WTC11 (cell line): ENCODE measurements around the gene TP63. TPM values are rescaled to one million over a fixed set of nuclear protein-coding genes. Genes with fewer than 3 reads are reported as not detected.

Experiments used
- ATAC-seq: fragments of 200-7000 bp; cut with Tn5 transposase; 2 replicates; pipeline ENCODE4 v1.10.0; 2021; ENCODE audit warnings: mild to moderate bottlenecking, moderate library complexity
- CTCF ChIA-PET: fragments of 300-600 bp; sonication (Branson Sonifier 250); formaldehyde crosslinking; loops from one replicate; lab custom pipeline; 2021; ENCODE audit warnings: antibody characterized with exemption; lab: Charles Lee
- POLR2A ChIA-PET: fragments of 350-600 bp; sonication (Branson Sonifier 250); formaldehyde crosslinking; loops from one replicate; lab custom pipeline; 2021; ENCODE audit warnings: antibody characterized with exemption; lab: Charles Lee
- DNase-seq: peaks from one replicate; pipeline ENCODE4 v3.0.0; 2021; ENCODE audit warnings: low spot score
- H3K27ac Mint-ChIP-seq: 2 replicates; pipeline ENCODE4 v1.8.0; 2021; ENCODE audit warnings: mixed read lengths
- H3K27me3 Mint-ChIP-seq: 2 replicates; pipeline ENCODE4 v1.8.0; 2021; ENCODE audit warnings: low read depth, mild to moderate bottlenecking, moderate library complexity, mixed read lengths
- H3K36me3 Mint-ChIP-seq: 2 replicates; pipeline ENCODE4 v1.8.0; 2021; ENCODE audit warnings: mixed read lengths
- H3K4me1 Mint-ChIP-seq: 2 replicates; pipeline ENCODE4 v1.8.0; 2022; ENCODE audit warnings: mixed read lengths
- H3K4me3 Mint-ChIP-seq: 2 replicates; pipeline ENCODE4 v1.8.0; 2021; ENCODE audit warnings: mild to moderate bottlenecking, moderate library complexity, mixed read lengths
- H3K9me3 Mint-ChIP-seq: 2 replicates; pipeline ENCODE4 v1.8.0; 2021; ENCODE audit warnings: mixed read lengths
- CREB1 ChIP-seq: sonication (generic); formaldehyde crosslinking; IDR thresholded peaks from 2 replicates; pipeline ENCODE4 v1.8.0; 2023; ENCODE audit warnings: mild to moderate bottlenecking, missing genetic modification reagents
- CTCF ChIP-seq: fragments of 200-600 bp; IDR thresholded peaks from 2 replicates; pipeline ENCODE4 v1.8.0; 2022; ENCODE audit warnings: antibody characterized with exemption
- E2F5 ChIP-seq: sonication (generic); formaldehyde crosslinking; IDR thresholded peaks from 2 replicates; pipeline ENCODE4 v1.8.1; 2022; ENCODE audit warnings: mild to moderate bottlenecking, moderate library complexity, missing genetic modification reagents
- ELF4 ChIP-seq: sonication (generic); formaldehyde crosslinking; IDR thresholded peaks from 2 replicates; pipeline ENCODE4 v1.8.1; 2022; ENCODE audit warnings: low read depth, mild to moderate bottlenecking, moderate library complexity, missing genetic modification reagents
- EMX1 ChIP-seq: fragments of 250-450 bp; sonication (Bioruptor Pico); IDR thresholded peaks from 2 replicates; pipeline ENCODE4 v1.8.0; 2021; ENCODE audit warnings: mild to moderate bottlenecking
- FOXP4 ChIP-seq: sonication (generic); formaldehyde crosslinking; IDR thresholded peaks from 2 replicates; pipeline ENCODE4 v1.8.0; 2022; ENCODE audit warnings: mild to moderate bottlenecking, missing genetic modification reagents
- GABPB1 ChIP-seq: sonication (generic); formaldehyde crosslinking; IDR thresholded peaks from 2 replicates; pipeline ENCODE4 v1.8.1; 2023; ENCODE audit warnings: mild to moderate bottlenecking, missing genetic modification reagents
- GTF2I ChIP-seq: fragments of 250-450 bp; sonication (Bioruptor Pico); conservative IDR thresholded peaks from 2 replicates; pipeline ENCODE4 v1.4.0; 2021; ENCODE audit warnings: mild to moderate bottlenecking
- IRF2 ChIP-seq: sonication (generic); formaldehyde crosslinking; IDR thresholded peaks from 2 replicates; pipeline ENCODE4 v1.8.0; 2022; ENCODE audit warnings: low read depth, missing genetic modification reagents, borderline replicate concordance
- KAT7 ChIP-seq: sonication (generic); formaldehyde crosslinking; IDR thresholded peaks from 2 replicates; pipeline ENCODE4 v1.8.1; 2023; ENCODE audit warnings: missing genetic modification reagents, mild to moderate bottlenecking, borderline replicate concordance
- NFE2L1 ChIP-seq: sonication (generic); formaldehyde crosslinking; IDR thresholded peaks from 2 replicates; pipeline ENCODE4 v1.8.1; 2023; ENCODE audit warnings: missing genetic modification reagents
- NFYB ChIP-seq: sonication (generic); formaldehyde crosslinking; conservative IDR thresholded peaks from 2 replicates; pipeline ENCODE4 v1.8.0; 2022; ENCODE audit warnings: low read depth, missing genetic modification reagents
- NR1H2 ChIP-seq: sonication (generic); formaldehyde crosslinking; IDR thresholded peaks from 2 replicates; pipeline ENCODE4 v1.9.0; 2021; ENCODE audit warnings: mild to moderate bottlenecking, moderate library complexity, missing genetic modification reagents
- NR2C2 ChIP-seq: sonication (generic); formaldehyde crosslinking; IDR thresholded peaks from 2 replicates; pipeline ENCODE4 v1.8.0; 2022; ENCODE audit warnings: mild to moderate bottlenecking, missing genetic modification reagents
- RELA ChIP-seq: sonication (generic); formaldehyde crosslinking; IDR thresholded peaks from 2 replicates; pipeline ENCODE4 v1.8.1; 2022; ENCODE audit warnings: missing genetic modification reagents, mild to moderate bottlenecking, borderline replicate concordance
- SOX15 ChIP-seq: fragments of 250-450 bp; sonication (Bioruptor Pico); IDR thresholded peaks from 2 replicates; pipeline ENCODE4 v1.9.0; 2021; ENCODE audit warnings: mild to moderate bottlenecking
- SP1 ChIP-seq: sonication (generic); formaldehyde crosslinking; conservative IDR thresholded peaks from 2 replicates; pipeline ENCODE4 v1.8.1; 2022; ENCODE audit warnings: missing genetic modification reagents
- ZBTB21 ChIP-seq: sonication (generic); formaldehyde crosslinking; IDR thresholded peaks from 2 replicates; pipeline ENCODE4 v1.8.1; 2023; ENCODE audit warnings: mild to moderate bottlenecking, missing genetic modification reagents, borderline replicate concordance
- ZNF121 ChIP-seq: sonication (generic); formaldehyde crosslinking; IDR thresholded peaks from 2 replicates; pipeline ENCODE4 v1.8.0; 2023; ENCODE audit warnings: missing genetic modification reagents
- ZNF512 ChIP-seq: sonication (generic); formaldehyde crosslinking; IDR thresholded peaks from 2 replicates; pipeline ENCODE4 v1.8.1; 2022; ENCODE audit warnings: missing genetic modification reagents, borderline replicate concordance
- ZNF671 ChIP-seq: fragments of 250-450 bp; sonication (Bioruptor Pico); IDR thresholded peaks from 2 replicates; pipeline ENCODE4 v1.8.0; 2021; ENCODE audit warnings: mild to moderate bottlenecking
- total RNA-seq: library from RNA; stranded (reverse); gene quantifications from 3 replicates; pipeline ENCODE4 v1.2.3, GENCODE V29; 2021
- TF ChIP-seq, protein P1 (sequence below): sonication (generic); formaldehyde crosslinking; IDR thresholded peaks from 2 replicates; pipeline ENCODE4 v1.8.0; 2022; ENCODE audit warnings: mild to moderate bottlenecking, missing genetic modification reagents

Gene TP63
- total RNA-seq, 1 experiment from 2014 or later: 0.09 TPM

DNA sequence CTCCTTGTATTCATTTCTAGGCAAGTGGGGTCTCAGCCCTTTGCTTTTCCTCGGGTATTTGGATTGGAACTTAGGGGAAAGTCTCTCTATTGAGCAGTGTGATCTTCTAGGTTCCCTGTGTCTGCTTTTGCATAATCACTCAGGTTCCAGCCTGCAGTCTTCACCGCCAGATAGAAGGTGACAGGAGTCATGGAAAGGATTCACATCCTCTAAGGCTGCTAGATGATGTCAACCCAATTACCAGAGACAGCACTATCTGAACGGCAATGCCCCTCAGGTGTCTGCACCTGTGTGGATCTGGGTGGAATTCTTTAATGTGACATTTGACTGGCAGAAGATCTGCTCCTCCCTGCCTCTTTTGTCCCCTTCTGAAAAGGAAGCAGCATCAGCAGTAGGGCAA, 311.8 kb downstream of the TP63 start:
- no peaks in the 10 kb centered on the region for H3K4me1 Mint-ChIP-seq
- TF ChIP-seq, protein P1, sequence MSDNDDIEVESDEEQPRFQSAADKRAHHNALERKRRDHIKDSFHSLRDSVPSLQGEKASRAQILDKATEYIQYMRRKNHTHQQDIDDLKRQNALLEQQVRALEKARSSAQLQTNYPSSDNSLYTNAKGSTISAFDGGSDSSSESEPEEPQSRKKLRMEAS: no peak
- TF ChIP-seq CTCF: no peak
- no peak for TF ChIP-seq CREB1 (CRISPR knock-in tag)
- no peak for TF ChIP-seq IRF2 (CRISPR knock-in tag)
- TF ChIP-seq ZNF671 (CRISPR knock-in tag): no peak
- no peak for TF ChIP-seq ELF4
- TF ChIP-seq E2F5 (CRISPR knock-in tag): no peak
- no peak for TF ChIP-seq ZNF512 (CRISPR knock-in tag)
- no peak for TF ChIP-seq ZBTB21 (CRISPR knock-in tag)
- TF ChIP-seq GTF2I (CRISPR knock-in tag): no peak
- no peak for TF ChIP-seq SOX15 (CRISPR knock-in tag)
- TF ChIP-seq GABPB1: no peak
- no peak for TF ChIP-seq ZNF121
- H3K4me3 Mint-ChIP-seq: no peak overlapping the region
- no peaks in the 10 kb centered on the region for H3K9me3 Mint-ChIP-seq
- no peaks in the 10 kb centered on the region for H3K36me3 Mint-ChIP-seq
- POLR2A ChIA-PET: no interaction called here
- ATAC-seq: no peak
- no peak overlapping the region for H3K27ac Mint-ChIP-seq
- no peak for DNase-seq
- no peaks in the 10 kb centered on the region for H3K27me3 Mint-ChIP-seq
- CTCF ChIA-PET: no interaction called here

- no peak overlapping the region for H3K27ac Mint-ChIP-seq
- H3K4me3 Mint-ChIP-seq: no peak overlapping the region
- TF ChIP-seq NFYB (CRISPR knock-in tag): no peak
- TF ChIP-seq SP1 (CRISPR knock-in tag): no peak
- TF ChIP-seq NR2C2: no peak
- no peaks in the 10 kb centered on the region for H3K9me3 Mint-ChIP-seq
- ATAC-seq: no peak
- no peak for DNase-seq
- ChIA-PET CTCF (interaction anchor here (0.5 to 0.8 kb wide), 3 partner anchors 9 to 672 kb away, joined by 3 to 4 read pairs (median 3); no protein-coding TSS in a partner anchor), POLR2A (no interaction called here)
- no peaks in the 10 kb centered on the region for H3K36me3 Mint-ChIP-seq
- H3K27me3 Mint-ChIP-seq: no peaks in the 10 kb centered on the region
- no peaks in the 10 kb centered on the region for H3K4me1 Mint-ChIP-seq
Observed at GRCh38 chr3:189944285-189945145, 313.3 kb downstream of the TP63 start.

GRCh38 chr3:189945935-189946709, 314.9 kb downstream of the TP63 start:
- no peak for ATAC-seq
- no peaks in the 10 kb centered on the region for H3K27me3 Mint-ChIP-seq
- H3K36me3 Mint-ChIP-seq: no peaks in the 10 kb centered on the region
- CTCF ChIA-PET: interaction anchor here (1.2 to 4.4 kb wide), 3 partner anchors 15 to 673 kb away, joined by 3 to 42 read pairs (median 3); no protein-coding TSS in a partner anchor
- no peaks in the 10 kb centered on the region for H3K4me1 Mint-ChIP-seq
- no peak for DNase-seq
- H3K27ac Mint-ChIP-seq: no peak overlapping the region
- H3K9me3 Mint-ChIP-seq: no peaks in the 10 kb centered on the region
- POLR2A ChIA-PET: interaction anchor here (0.7 kb wide), 1 partner anchor 685 kb away, joined by 3 read pairs; no protein-coding TSS in a partner anchor
- H3K4me3 Mint-ChIP-seq: no peak overlapping the region
- TF ChIP-seq, protein P1: no peak
- TF ChIP-seq NFE2L1 (CRISPR knock-in tag) (no peak), ZBTB21 (CRISPR knock-in tag) (no peak), FOXP4 (CRISPR knock-in tag) (no peak), KAT7 (no peak), NR1H2 (CRISPR knock-in tag) (no peak), EMX1 (CRISPR knock-in tag) (no peak), RELA (CRISPR knock-in tag) (no peak)
